ENCODE measurements around the gene MAP3K13.

- TF ChIP-seq EP300 (IDR thresholded peaks at IDR 0.05) = no peak
- TF ChIP-seq CTCF (IDR thresholded peaks at IDR 0.05) = no peak
Measured at GRCh38 chr3:185356499-185356898, 6.4 kb upstream of the MAP3K13 start.

Measured in ovary (tissue), 3 donors.